ENCODE results near the gene KLC1.

- no peak for TF ChIP-seq EP300 (IDR thresholded peaks at IDR 0.05)
- TF ChIP-seq CTCF (IDR thresholded peaks at IDR 0.05) = no peak
- no peak for TF ChIP-seq POLR2A (IDR thresholded peaks at IDR 0.05)
- no peak for TF ChIP-seq POLR2AphosphoS5 (IDR thresholded peaks at IDR 0.05)
These were observed 24.8 kb downstream of the KLC1 start for GRCh38 chr14:103653805-103654204.
